ENCODE measurements around the gene GJC2.

DNA sequence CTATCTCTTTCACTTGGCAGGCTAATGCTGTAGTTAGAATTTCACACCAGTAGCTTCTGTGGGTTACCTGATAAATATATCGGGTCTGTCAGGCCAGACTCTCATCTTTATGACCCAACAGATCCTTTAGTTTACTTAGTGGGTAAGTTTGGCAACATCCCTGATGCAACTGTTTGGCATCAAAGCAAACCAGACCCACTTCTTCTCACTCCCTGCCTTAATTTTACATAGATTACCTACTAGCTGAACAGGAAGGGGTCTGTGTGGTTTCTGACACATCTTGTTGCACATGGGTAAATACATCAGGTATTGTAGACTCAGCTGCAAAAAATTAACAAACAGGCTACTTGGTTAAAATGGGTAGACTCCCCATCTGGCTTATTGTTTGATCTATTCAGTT is 12.8 kb upstream of the GJC2 start:
- TF ChIP-seq, protein P1, sequence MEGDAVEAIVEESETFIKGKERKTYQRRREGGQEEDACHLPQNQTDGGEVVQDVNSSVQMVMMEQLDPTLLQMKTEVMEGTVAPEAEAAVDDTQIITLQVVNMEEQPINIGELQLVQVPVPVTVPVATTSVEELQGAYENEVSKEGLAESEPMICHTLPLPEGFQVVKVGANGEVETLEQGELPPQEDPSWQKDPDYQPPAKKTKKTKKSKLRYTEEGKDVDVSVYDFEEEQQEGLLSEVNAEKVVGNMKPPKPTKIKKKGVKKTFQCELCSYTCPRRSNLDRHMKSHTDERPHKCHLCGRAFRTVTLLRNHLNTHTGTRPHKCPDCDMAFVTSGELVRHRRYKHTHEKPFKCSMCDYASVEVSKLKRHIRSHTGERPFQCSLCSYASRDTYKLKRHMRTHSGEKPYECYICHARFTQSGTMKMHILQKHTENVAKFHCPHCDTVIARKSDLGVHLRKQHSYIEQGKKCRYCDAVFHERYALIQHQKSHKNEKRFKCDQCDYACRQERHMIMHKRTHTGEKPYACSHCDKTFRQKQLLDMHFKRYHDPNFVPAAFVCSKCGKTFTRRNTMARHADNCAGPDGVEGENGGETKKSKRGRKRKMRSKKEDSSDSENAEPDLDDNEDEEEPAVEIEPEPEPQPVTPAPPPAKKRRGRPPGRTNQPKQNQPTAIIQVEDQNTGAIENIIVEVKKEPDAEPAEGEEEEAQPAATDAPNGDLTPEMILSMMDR (IDR thresholded peaks at IDR 0.05), result no peak
- TF ChIP-seq GABPA (IDR thresholded peaks at IDR 0.05; ENCODE audit: low read depth) (no peak), RCOR1 (IDR thresholded peaks at IDR 0.05; ENCODE audit: low read length) (no peak), POLR2AphosphoS5 (IDR thresholded peaks at IDR 0.05; ENCODE audit: low read depth, low read length) (no peak)
